A549 (cell line): Measurements from ENCODE around the gene GPR55. TPM values are rescaled to one million over a fixed set of nuclear protein-coding genes. Genes with fewer than 3 reads are reported as not detected.

Experiments used
- ATAC-seq, 2 experiments: fragments of 200-7000 bp in 1 of 2; fragments of >200 bp in 1 of 2; cut with Nextera tagmentation in 1 of 2; cut with Tn5 transposase in 1 of 2; 3 replicates each; pipeline versions ENCODE4 v1.8.0 to v1.9.1; 2018 to 2020; ENCODE audit warnings: mild to moderate bottlenecking in 1 of 2, moderate library complexity in 1 of 2
- CTCF ChIA-PET: fragments of 300-600 bp; sonication (Branson Sonifier 250); formaldehyde crosslinking; extraction: SDS; loops from one replicate; lab custom pipeline; 2021; ENCODE audit warnings: antibody characterized with exemption, inconsistent platforms; lab: Yijun Ruan, JAX
- POLR2A ChIA-PET: fragments of 350-600 bp; formaldehyde crosslinking; extraction: SDS; loops from one replicate; lab custom pipeline; 2021; ENCODE audit warnings: antibody characterized with exemption, inconsistent platforms; lab: Yijun Ruan, JAX
- DNase-seq, 2 experiments: peaks; one replicate each; pipeline versions ENCODE4 v3.0.0 to v3.0.0-alpha.2; 2011 to 2016; ENCODE audit warnings: low read depth in 1 of 2, low spot score in 1 of 2
- FAIRE-seq: peaks from 2 replicates; lab custom pipeline; 2011; peaks lifted over from hg19 to GRCh38; lab: Jason Lieb, UNC
- H3K27ac ChIP-seq, 2 experiments: fragments of >200 bp; sonication (Bioruptor Twin); formaldehyde crosslinking; 3 replicates each; pipeline ENCODE4 v1.5.1; 2016 to 2017
- H3K4me1 ChIP-seq: fragments of >200 bp; sonication (Bioruptor Twin); formaldehyde crosslinking; 3 replicates; pipeline ENCODE4 v1.6.1; 2016
- H3K4me2 ChIP-seq: fragments of >200 bp; sonication (Bioruptor Twin); formaldehyde crosslinking; 3 replicates; pipeline ENCODE4 v1.6.1; 2016
- H3K4me3 ChIP-seq: fragments of >200 bp; sonication (Bioruptor Twin); formaldehyde crosslinking; 3 replicates; pipeline ENCODE4 v1.5.1; 2016
- H3K9me3 ChIP-seq: fragments of >200 bp; sonication (Bioruptor Twin); formaldehyde crosslinking; 3 replicates; pipeline ENCODE4 v1.6.1; 2016
- BCL3 ChIP-seq: fragments of >200 bp; sonication (Bioruptor Twin); formaldehyde crosslinking; IDR thresholded peaks from 3 replicates; pipeline ENCODE4 v1.6.1; 2016
- BHLHE40 ChIP-seq: IDR thresholded peaks from 2 replicates; pipeline ENCODE4 v1.6.1; 2012; ENCODE audit warnings: low read depth, low read length, inconsistent platforms
- EHF ChIP-seq: fragments of 250-450 bp; sonication (Bioruptor Pico); IDR thresholded peaks from 2 replicates; pipeline ENCODE4 v1.5.0; 2020; ENCODE audit warnings: mild to moderate bottlenecking
- FOSB ChIP-seq: fragments of 250-450 bp; sonication (Bioruptor Pico); IDR thresholded peaks from 2 replicates; pipeline ENCODE4 v1.5.0; 2020; ENCODE audit warnings: mild to moderate bottlenecking, moderate library complexity
- FOSL2 ChIP-seq, 2 experiments: fragments of 450-650 bp in 1 of 2; fragments of >200 bp in 1 of 2; sonication (Bioruptor Twin) in 1 of 2; formaldehyde crosslinking; IDR thresholded peaks; 2 replicates each; pipeline versions ENCODE4 v1.5.0 to v1.6.1; 2016 to 2020; ENCODE audit warnings: mild to moderate bottlenecking in 1 of 2, moderate library complexity in 1 of 2
- FOXS1 ChIP-seq: fragments of 250-450 bp; sonication (Bioruptor Pico); IDR thresholded peaks from 2 replicates; pipeline ENCODE4 v1.5.0; 2020; ENCODE audit warnings: mild to moderate bottlenecking, moderate library complexity
- GATA3 ChIP-seq: IDR thresholded peaks from 2 replicates; pipeline ENCODE4 v1.6.1; 2012; ENCODE audit warnings: borderline replicate concordance
- HES2 ChIP-seq: fragments of >200 bp; sonication (Bioruptor Twin); formaldehyde crosslinking; IDR thresholded peaks from 2 replicates; pipeline ENCODE4 v1.6.1; 2016
- HMGXB4 ChIP-seq: fragments of 250-450 bp; sonication (Bioruptor Pico); IDR thresholded peaks from 2 replicates; pipeline ENCODE4 v1.5.0; 2021; ENCODE audit warnings: mild to moderate bottlenecking, moderate library complexity, borderline replicate concordance
- HOXB5 ChIP-seq: fragments of 250-450 bp; sonication (Bioruptor Pico); IDR thresholded peaks from 2 replicates; pipeline ENCODE4 v1.5.0; 2020; ENCODE audit warnings: mild to moderate bottlenecking, moderate library complexity
- MAX ChIP-seq: IDR thresholded peaks from 2 replicates; pipeline ENCODE4 v1.6.1; 2012
- NFE2L2 ChIP-seq: fragments of 150-350 bp; conservative IDR thresholded peaks from 2 replicates; pipeline ENCODE4 v1.6.1; 2014; ENCODE audit warnings: low read length
- PBX3 ChIP-seq: IDR thresholded peaks from 2 replicates; pipeline ENCODE4 v1.6.1; 2012
- POLR2A ChIP-seq: IDR thresholded peaks from 2 replicates; pipeline ENCODE4 v1.6.1; 2012; ENCODE audit warnings: mild to moderate bottlenecking, low read length
- POLR2AphosphoS2 ChIP-seq: conservative IDR thresholded peaks from 2 replicates; pipeline ENCODE4 v1.6.1; 2012; ENCODE audit warnings: low read length, improper control_type of control experiment, inconsistent platforms
- RAD21 ChIP-seq, 2 experiments: fragments of >200 bp in 1 of 2; sonication (Bioruptor Twin) in 1 of 2; formaldehyde crosslinking in 1 of 2; IDR thresholded peaks in 1 of 2; conservative IDR thresholded peaks in 1 of 2; 2 replicates in 1 of 2; 3 replicates in 1 of 2; pipeline ENCODE4 v1.6.1; 2012 to 2018; ENCODE audit warnings: inconsistent platforms in 1 of 2
- REST ChIP-seq: fragments of 200-600 bp; sonication (generic); IDR thresholded peaks from 2 replicates; pipeline ENCODE4 v1.6.1; 2016; ENCODE audit warnings: antibody characterized with exemption, mild to moderate bottlenecking, moderate library complexity
- RFX5 ChIP-seq: fragments of 450-650 bp; IDR thresholded peaks from 2 replicates; pipeline ENCODE4 v1.7.1; 2014; ENCODE audit warnings: antibody characterized with exemption, mild to moderate bottlenecking, moderate library complexity
- RNF2 ChIP-seq: fragments of 200-600 bp; sonication (generic); IDR thresholded peaks from 2 replicates; pipeline ENCODE4 v1.6.1; 2016; ENCODE audit warnings: low read depth, mild to moderate bottlenecking, antibody characterized with exemption, moderate library complexity, borderline replicate concordance
- SMC3 ChIP-seq: fragments of >200 bp; sonication (Bioruptor Twin); formaldehyde crosslinking; IDR thresholded peaks from 3 replicates; pipeline ENCODE4 v1.6.1; 2018; ENCODE audit warnings: inconsistent platforms
- SREBF2 ChIP-seq: fragments of 450-650 bp; IDR thresholded peaks from 2 replicates; pipeline ENCODE4 v1.6.1; 2014; ENCODE audit warnings: mild to moderate bottlenecking, moderate library complexity
- TP53 ChIP-seq: fragments of 250-450 bp; sonication (Bioruptor Pico); IDR thresholded peaks from 2 replicates; pipeline ENCODE4 v1.5.0; 2021; ENCODE audit warnings: mild to moderate bottlenecking, moderate library complexity
- ZC3H11A ChIP-seq: fragments of 450-650 bp; IDR thresholded peaks from 2 replicates; pipeline ENCODE4 v1.6.1; 2014; ENCODE audit warnings: antibody characterized with exemption, mild to moderate bottlenecking
- ZSCAN20 ChIP-seq: fragments of 250-450 bp; sonication (Bioruptor Pico); IDR thresholded peaks from 2 replicates; pipeline ENCODE4 v1.8.0; 2022; ENCODE audit warnings: mild to moderate bottlenecking, moderate library complexity
- WGBS: methylation state at CpG from one replicate; pipeline ENCODE4 v1.1.6; 2017; ENCODE audit errors: missing lambda C conversion rate; 5-methylcytosine and 5-hydroxymethylcytosine counted together
- polyA plus RNA-seq, 4 experiments: library from polyadenylated mRNA; depleted of rRNA in 3 of 4; stranded (reverse); fragments of >200 nt; fragmentation: RNase III in 1 of 4; extraction: RNeasy Plus Mini Kit Qiagen cat#74134 plus additional on column Dnase treatment in 1 of 4; gene quantifications; 2 replicates in 3 of 4; 3 replicates in 1 of 4; pipeline ENCODE4 v1.2.3, GENCODE V29; 2011 to 2017

GPR55 gene
- polyA plus RNA-seq, 2 of the 4 experiments (the other 2 are of a cell fraction), result not detected

- WGBS, result 56% methylated on average over 7 of the region's 7 CpGs
- FAIRE-seq (no peak), DNase-seq (no peak), ATAC-seq (no peak)
- Histone ChIP-seq H3K4me2 (no peak overlapping the region), H3K4me1 (no peaks in the 10 kb centered on the region), H3K4me3 (no peak overlapping the region), H3K9me3 (no peaks in the 10 kb centered on the region), H3K27ac (no peak overlapping the region)
- ChIA-PET CTCF (interaction anchor here (0.5 to 2.3 kb wide), 4 partner anchors 28 to 97 kb away, joined by 3 to 11 read pairs (median 4); no protein-coding TSS in a partner anchor), POLR2A (no interaction called here)
- no peak for TF ChIP-seq SMC3
- no peak for TF ChIP-seq SREBF2
- TF ChIP-seq EHF (CRISPR knock-in tag), result no peak
- no peak for TF ChIP-seq POLR2AphosphoS2
- TF ChIP-seq HES2, result no peak
- TF ChIP-seq RNF2, result no peak
- no peak for TF ChIP-seq TP53 (CRISPR knock-in tag)
- no peak for TF ChIP-seq ZC3H11A
- TF ChIP-seq BHLHE40, result no peak
- TF ChIP-seq FOSB, result no peak
- TF ChIP-seq FOSL2 (IDR thresholded peaks at IDR 0.05), result no peak
- no peak for TF ChIP-seq FOSL2 (CRISPR knock-in tag; IDR thresholded peaks at IDR 0.05)
- TF ChIP-seq BCL3, result no peak
Measured at GRCh38 chr2:230946429-230947234, 21.6 kb upstream of the GPR55 start.

GRCh38 chr2:230944757-230945372, 19.8 kb upstream of the GPR55 start:
- Histone ChIP-seq H3K4me3 (no peak overlapping the region), H3K4me1 (no peaks in the 10 kb centered on the region), H3K4me2 (no peak overlapping the region), H3K27ac (no peak overlapping the region), H3K9me3 (no peaks in the 10 kb centered on the region)
- TF ChIP-seq REST (no peak), POLR2A (no peak), FOXS1 (CRISPR knock-in tag) (no peak), MAX (no peak), HOXB5 (CRISPR knock-in tag) (no peak), ZC3H11A (no peak), ZSCAN20 (CRISPR knock-in tag) (no peak), HMGXB4 (no peak), RAD21 (conservative IDR thresholded peaks at IDR 0.05 in 1 of 2, IDR thresholded peaks at IDR 0.05 in 1 of 2) (no peak), RFX5 (no peak), GATA3 (no peak), TP53 (CRISPR knock-in tag) (no peak), NFE2L2 (no peak), PBX3 (no peak)
- POLR2A ChIA-PET, result no interaction called here
- ATAC-seq, result no peak; a peak in 1 of 6 replicates
- CTCF ChIA-PET, result no interaction called here
- 89% methylated on average over 20 of the region's 21 CpGs for WGBS
- FAIRE-seq, result no peak
- DNase-seq, result no peak
